Caco-2 (cell line): Measurements from ENCODE around the gene ARHGAP45. TPM values are rescaled to one million over a fixed set of nuclear protein-coding genes. Genes with fewer than 3 reads are reported as not detected.
A peak's percentile ranks its signal among the peaks of the same experiment; 100 is the strongest.

Source experiments
- BruUV-seq: library from RNA; stranded (reverse); fragments of 400-500 nt; replicated peaks from 2 replicates; lab custom pipeline; 2021; lab: Mats Ljungman, UMichigan
- CTCF ChIA-PET: fragments of 300-600 bp; sonication (Branson Sonifier 250); formaldehyde crosslinking; loops from one replicate; lab custom pipeline; 2022; ENCODE audit warnings: antibody characterized with exemption; lab: Charles Lee
- POLR2A ChIA-PET: fragments of 300-600 bp; sonication (Branson Sonifier 250); formaldehyde crosslinking; loops from one replicate; lab custom pipeline; 2022; ENCODE audit warnings: antibody characterized with exemption; lab: Charles Lee
- DNase-seq, 2 experiments: peaks; one replicate each; pipeline versions ENCODE4 v3.0.0 to v3.0.0-alpha.2; 2020 to 2022
- H3K27me3 ChIP-seq: replicated peaks from 2 replicates; pipeline ENCODE4 v1.6.0; 2011; ENCODE audit warnings: low read length; ENCODE audit not compliant: control insufficient read depth, insufficient read depth
- H3K36me3 ChIP-seq: 2 replicates; pipeline ENCODE4 v1.5.1; 2011; ENCODE audit warnings: low read length; ENCODE audit not compliant: control insufficient read depth, insufficient read depth
- H3K4me1 ChIP-seq: fragments of 250-450 bp; sonication (Bioruptor Pico); 2 replicates; pipeline ENCODE4 v1.5.1; 2020; ENCODE audit warnings: mild to moderate bottlenecking
- H3K4me3 ChIP-seq: 2 replicates; pipeline ENCODE4 v1.5.1; 2011; ENCODE audit warnings: low read depth, mild to moderate bottlenecking, control low read depth, low read length
- H3K9me3 ChIP-seq: fragments of 250-450 bp; sonication (Bioruptor Pico); 2 replicates; pipeline ENCODE4 v1.5.1; 2020; ENCODE audit warnings: mild to moderate bottlenecking, moderate library complexity
- H3K27ac Mint-ChIP-seq: one replicate; pipeline ENCODE4 v1.8.0; 2022; ENCODE audit warnings: mixed read lengths; ENCODE audit not compliant: unreplicated experiment
- H3K27me3 Mint-ChIP-seq: one replicate; pipeline ENCODE4 v1.8.0; 2022; ENCODE audit warnings: mixed read lengths; ENCODE audit not compliant: insufficient read depth, unreplicated experiment
- H3K36me3 Mint-ChIP-seq: one replicate; pipeline ENCODE4 v1.8.0; 2022; ENCODE audit warnings: mild to moderate bottlenecking, mixed read lengths; ENCODE audit not compliant: insufficient read depth, unreplicated experiment
- H3K4me1 Mint-ChIP-seq: one replicate; pipeline ENCODE4 v1.8.0; 2022; ENCODE audit warnings: low read depth, mixed read lengths; ENCODE audit not compliant: unreplicated experiment
- H3K4me3 Mint-ChIP-seq: one replicate; pipeline ENCODE4 v1.8.0; 2022; ENCODE audit warnings: mild to moderate bottlenecking, moderate library complexity, mixed read lengths; ENCODE audit not compliant: unreplicated experiment
- H3K9me3 Mint-ChIP-seq: one replicate; pipeline ENCODE4 v1.8.0; 2022; ENCODE audit warnings: mixed read lengths; ENCODE audit not compliant: unreplicated experiment
- intact Hi-C: fragments of 100-400 bp; cut with micrococcal nuclease; formaldehyde crosslinking; loops from one replicate; pipeline ENCODE4 v1.10.0; 2022; ENCODE audit not compliant: unreplicated experiment
- total RNA-seq: library from RNA; stranded (reverse); gene quantifications from 2 replicates; pipeline ENCODE4 v1.2.3, GENCODE V29; 2022
- TF ChIP-seq, protein P1 (sequence below), 2 experiments: fragments of 200-600 bp in 1 of 2; IDR thresholded peaks; 1 replicate in 1 of 2; 2 replicates in 1 of 2; pipeline versions ENCODE4 v1.5.1 to v1.8.0; 2011 to 2022; ENCODE audit warnings: antibody characterized with exemption in 1 of 2, control low read depth in 1 of 2, inconsistent platforms in 1 of 2, low read depth in 1 of 2, low read length in 1 of 2, mild to moderate bottlenecking in 1 of 2, moderate library complexity in 1 of 2; ENCODE audit not compliant: insufficient read depth in 1 of 2, severe bottlenecking in 1 of 2, unreplicated experiment in 1 of 2

Gene ARHGAP45
- total RNA-seq, 1 experiment from 2014 or later: 38.6 TPM

DNA sequence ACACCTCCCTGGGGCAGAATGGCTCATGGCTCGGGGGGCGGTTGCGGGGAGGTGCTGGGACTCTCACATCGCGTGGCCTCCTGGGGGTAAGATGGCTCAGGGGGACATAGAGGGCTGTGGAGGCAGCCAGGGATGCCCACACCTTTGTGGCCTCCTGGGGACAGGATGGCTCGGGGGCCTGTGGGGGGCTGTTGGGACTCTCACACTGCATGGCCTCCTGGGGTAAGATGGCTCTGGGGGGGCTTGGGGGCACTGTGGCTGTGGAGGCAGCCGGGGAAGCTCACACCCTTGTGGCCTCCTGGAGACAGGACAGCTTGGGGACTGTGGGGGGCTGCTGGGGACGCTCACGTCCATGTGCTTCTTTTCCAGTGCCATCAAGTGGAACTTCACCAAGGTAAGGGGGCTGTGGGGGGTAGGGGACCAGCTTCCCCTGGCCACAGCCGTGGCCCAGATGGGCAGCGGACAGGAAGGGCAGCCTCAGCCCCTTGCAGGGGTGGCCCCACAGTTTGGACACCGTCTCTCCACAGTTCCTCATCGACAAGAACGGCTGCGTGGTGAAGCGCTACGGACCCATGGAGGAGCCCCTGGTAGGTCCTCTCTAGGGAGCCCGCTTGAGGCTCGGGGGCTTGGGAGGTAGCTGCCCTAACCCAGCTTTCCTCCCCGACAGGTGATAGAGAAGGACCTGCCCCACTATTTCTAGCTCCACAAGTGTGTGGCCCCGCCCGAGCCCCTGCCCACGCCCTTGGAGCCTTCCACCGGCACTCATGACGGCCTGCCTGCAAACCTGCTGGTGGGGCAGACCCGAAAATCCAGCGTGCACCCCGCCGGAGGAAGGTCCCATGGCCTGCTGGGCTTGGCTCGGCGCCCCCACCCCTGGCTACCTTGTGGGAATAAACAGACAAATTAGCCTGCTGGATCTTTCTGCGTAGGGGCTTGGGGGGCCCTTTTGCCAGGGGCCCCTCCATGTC, 39.2 kb downstream of the ARHGAP45 start:
- H3K4me3 Mint-ChIP-seq: peak overlapping the region; percentile 52
- ChIA-PET POLR2A (no interaction called here), CTCF (no interaction called here)
- Histone ChIP-seq H3K4me1 (peaks cover 21% of the 10 kb centered on the region), H3K9me3 (no peaks in the 10 kb centered on the region), H3K36me3 (peaks cover 1% of the 10 kb centered on the region), H3K27me3 (no peaks in the 10 kb centered on the region), H3K4me3 (peak overlapping the region; percentile 97)
- H3K27me3 Mint-ChIP-seq: no peaks in the 10 kb centered on the region
- intact Hi-C loops: loop anchor here (10.0 kb wide), 1 partner anchor 81 kb away; the partner anchor contains the start of genes CNN2, RNU6-2 and TMEM259
- H3K27ac Mint-ChIP-seq: no peak overlapping the region
- TF ChIP-seq, protein P1, sequence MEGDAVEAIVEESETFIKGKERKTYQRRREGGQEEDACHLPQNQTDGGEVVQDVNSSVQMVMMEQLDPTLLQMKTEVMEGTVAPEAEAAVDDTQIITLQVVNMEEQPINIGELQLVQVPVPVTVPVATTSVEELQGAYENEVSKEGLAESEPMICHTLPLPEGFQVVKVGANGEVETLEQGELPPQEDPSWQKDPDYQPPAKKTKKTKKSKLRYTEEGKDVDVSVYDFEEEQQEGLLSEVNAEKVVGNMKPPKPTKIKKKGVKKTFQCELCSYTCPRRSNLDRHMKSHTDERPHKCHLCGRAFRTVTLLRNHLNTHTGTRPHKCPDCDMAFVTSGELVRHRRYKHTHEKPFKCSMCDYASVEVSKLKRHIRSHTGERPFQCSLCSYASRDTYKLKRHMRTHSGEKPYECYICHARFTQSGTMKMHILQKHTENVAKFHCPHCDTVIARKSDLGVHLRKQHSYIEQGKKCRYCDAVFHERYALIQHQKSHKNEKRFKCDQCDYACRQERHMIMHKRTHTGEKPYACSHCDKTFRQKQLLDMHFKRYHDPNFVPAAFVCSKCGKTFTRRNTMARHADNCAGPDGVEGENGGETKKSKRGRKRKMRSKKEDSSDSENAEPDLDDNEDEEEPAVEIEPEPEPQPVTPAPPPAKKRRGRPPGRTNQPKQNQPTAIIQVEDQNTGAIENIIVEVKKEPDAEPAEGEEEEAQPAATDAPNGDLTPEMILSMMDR (IDR thresholded peaks at IDR 0.05; ENCODE audit: insufficient read depth in 1 of 2, low read depth in 1 of 2, low read length in 1 of 2, severe bottlenecking in 1 of 2, unreplicated experiment in 1 of 2): no peak
- no peaks in the 10 kb centered on the region for H3K4me1 Mint-ChIP-seq
- peaks cover 61% of the 10 kb centered on the region for H3K36me3 Mint-ChIP-seq
- BruUV-seq: no TSS peak
- DNase-seq: no peak
- no peaks in the 10 kb centered on the region for H3K9me3 Mint-ChIP-seq

DNA sequence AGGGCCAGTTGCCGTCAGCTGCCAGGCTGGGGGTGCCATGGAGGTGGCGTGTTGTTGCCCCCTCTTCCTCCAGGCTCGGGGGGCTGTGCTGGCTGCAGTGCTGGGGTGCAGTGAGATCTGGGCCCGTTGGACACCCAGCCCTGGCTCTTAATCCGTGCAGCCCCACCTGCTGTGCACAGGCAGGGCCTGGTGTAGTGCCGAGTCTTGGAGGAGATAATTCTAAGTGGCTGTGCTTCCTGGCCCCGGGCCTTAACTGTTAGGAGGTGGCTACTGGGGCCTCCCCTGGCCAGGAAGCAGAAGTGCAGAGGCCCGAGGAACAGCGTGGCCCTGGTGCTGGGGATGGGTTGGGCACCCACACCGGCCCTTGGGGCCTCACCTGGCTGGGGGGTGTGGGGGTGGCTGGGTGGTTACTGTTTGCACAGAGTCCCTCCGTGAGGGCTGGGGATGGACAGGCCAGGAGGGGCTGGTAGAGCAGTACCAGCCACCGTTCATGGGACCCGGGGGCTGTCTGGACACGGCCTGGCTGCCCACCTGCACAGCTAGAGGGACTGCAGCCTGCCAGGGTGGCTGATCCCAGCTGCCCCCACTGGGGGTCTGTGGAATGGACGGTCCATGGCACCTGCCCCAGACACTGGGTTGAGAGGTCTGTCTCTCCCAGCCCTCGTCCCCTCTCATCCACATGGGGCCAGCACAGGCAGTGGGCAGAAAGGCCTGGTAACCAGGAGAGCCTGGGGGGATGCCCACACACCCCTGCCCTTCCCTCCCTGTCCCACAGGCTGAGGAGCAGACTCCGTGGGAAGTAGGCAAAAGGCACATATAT, 40.1 kb downstream of the ARHGAP45 start:
- H3K27me3 Mint-ChIP-seq: no peaks in the 10 kb centered on the region
- H3K27ac Mint-ChIP-seq: no peak overlapping the region
- no peaks in the 10 kb centered on the region for H3K4me1 Mint-ChIP-seq
- intact Hi-C loops: loop anchor here (10.0 kb wide), 1 partner anchor 82 kb away; the partner anchor contains the start of genes CNN2, RNU6-2 and TMEM259
- no TSS peak for BruUV-seq
- TF ChIP-seq, protein P1 (IDR thresholded peaks at IDR 0.05; ENCODE audit: insufficient read depth in 1 of 2, low read depth in 1 of 2, low read length in 1 of 2, severe bottlenecking in 1 of 2, unreplicated experiment in 1 of 2): no peak
- Histone ChIP-seq H3K4me1 (peaks cover 12% of the 10 kb centered on the region), H3K27me3 (no peaks in the 10 kb centered on the region), H3K9me3 (no peaks in the 10 kb centered on the region), H3K4me3 (no peak overlapping the region), H3K36me3 (peaks cover 1% of the 10 kb centered on the region)
- H3K4me3 Mint-ChIP-seq: peak overlapping the region; percentile 44
- DNase-seq: peak in 1 of 2 experiments; percentile 57
- H3K9me3 Mint-ChIP-seq: no peaks in the 10 kb centered on the region
- ChIA-PET CTCF (no interaction called here), POLR2A (interaction anchor here (0.5 kb wide), 1 partner anchor 15 kb away, joined by 3 read pairs; no protein-coding TSS in a partner anchor)
- peaks cover 61% of the 10 kb centered on the region for H3K36me3 Mint-ChIP-seq
